HepG2 (cell line): Measurements from ENCODE around the gene GUCY1A1.

Experiments used
- BHLHE40 ChIP-seq: IDR thresholded peaks from 2 replicates; pipeline ENCODE4 v1.6.1; 2011; ENCODE audit warnings: low read length, improper control_type of control experiment
- CHCHD3 ChIP-seq: sonication (generic); formaldehyde crosslinking; IDR thresholded peaks from 2 replicates; pipeline ENCODE4 v1.8.0; 2022; ENCODE audit warnings: mild to moderate bottlenecking, missing genetic modification reagents, moderate library complexity
- CTCF ChIP-seq: sonication (generic); formaldehyde crosslinking; IDR thresholded peaks from 2 replicates; pipeline ENCODE4 v1.5.0; 2020; ENCODE audit warnings: mild to moderate bottlenecking, missing genetic modification reagents, moderate library complexity
- MTERF4 ChIP-seq: sonication (generic); formaldehyde crosslinking; IDR thresholded peaks from 2 replicates; pipeline ENCODE4 v1.8.0; 2023; ENCODE audit warnings: mild to moderate bottlenecking, missing genetic modification reagents
- POLR2A ChIP-seq, 2 experiments: IDR thresholded peaks; 2 replicates each; pipeline ENCODE4 v1.6.1; 2011; ENCODE audit warnings: low read depth in 2 of 2, low read length in 2 of 2, mild to moderate bottlenecking in 1 of 2, moderate library complexity in 1 of 2; ENCODE audit not compliant: insufficient read depth in 1 of 2
- SATB2 ChIP-seq: sonication (generic); formaldehyde crosslinking; IDR thresholded peaks from 2 replicates; pipeline ENCODE4 v1.5.0; 2020; ENCODE audit warnings: missing genetic modification reagents
- SMC3 ChIP-seq: IDR thresholded peaks from 2 replicates; pipeline ENCODE4 v1.6.1; 2011; ENCODE audit warnings: low read length, improper control_type of control experiment
- TIGD3 ChIP-seq: sonication (generic); formaldehyde crosslinking; IDR thresholded peaks from 2 replicates; pipeline ENCODE4 v1.5.1; 2020; ENCODE audit warnings: mild to moderate bottlenecking, missing genetic modification reagents, borderline replicate concordance
- ZFP37 ChIP-seq: sonication (generic); formaldehyde crosslinking; IDR thresholded peaks from 2 replicates; pipeline ENCODE4 v1.4.0; 2020; ENCODE audit warnings: missing genetic modification reagents, borderline replicate concordance

GRCh38 chr4:155678011-155678410, 11.4 kb downstream of the GUCY1A1 start:
- TF ChIP-seq CTCF (CRISPR knock-in tag) (no peak), BHLHE40 (no peak), CHCHD3 (CRISPR knock-in tag) (no peak), POLR2A (IDR thresholded peaks at IDR 0.05; ENCODE audit: insufficient read depth in 1 of 2, low read depth in 2 of 2, low read length in 2 of 2) (no peak), ZFP37 (no peak), SATB2 (CRISPR knock-in tag) (no peak), TIGD3 (CRISPR knock-in tag) (no peak), MTERF4 (no peak), SMC3 (no peak)
